Measurements from ENCODE around the gene NCK1. TPM values are rescaled to one million over a fixed set of nuclear protein-coding genes. Genes with fewer than 3 reads are reported as not detected.

The NCK1 gene
- polyA plus RNA-seq, 2 of the 4 experiments (the other 2 are of a cell fraction) = 30.2 to 60.8 TPM

- peak overlapping the region; percentile 76 to 84; a peak in 4 of 6 replicates for H3K27ac ChIP-seq
- 92% methylated on average over 6 of the region's 6 CpGs for WGBS (ENCODE audit: missing lambda C conversion rate)
- TF ChIP-seq HES2 (IDR thresholded peaks at IDR 0.05) (no peak), SREBF2 (IDR thresholded peaks at IDR 0.05) (no peak), ESRRA (IDR thresholded peaks at IDR 0.05; ENCODE audit: borderline replicate concordance, low read length) (no peak), CBX2 (IDR thresholded peaks at IDR 0.05; ENCODE audit: borderline replicate concordance, low read depth) (no peak), CBX8 (IDR thresholded peaks at IDR 0.05) (no peak), EHF (CRISPR knock-in tag; IDR thresholded peaks at IDR 0.05) (no peak), CHD2 (IDR thresholded peaks at IDR 0.05; ENCODE audit: low read length, partially characterized antibody) (no peak), JUN (IDR thresholded peaks at IDR 0.05) (no peak), EP300 (IDR thresholded peaks at IDR 0.05) (no peak), FOSB (CRISPR knock-in tag; IDR thresholded peaks at IDR 0.05) (no peak), KDM1A (IDR thresholded peaks at IDR 0.05; ENCODE audit: low read depth) (no peak), HOXA7 (CRISPR knock-in tag; IDR thresholded peaks at IDR 0.05) (no peak)
- CTCF ChIA-PET = interaction anchor here (1.3 to 2.6 kb wide), 2 partner anchors 9 to 54 kb away, joined by 3 to 10 read pairs; no protein-coding TSS in a partner anchor
- DNase-seq (ENCODE audit: low read depth in 1 of 2, low spot score in 1 of 2) (no peak), FAIRE-seq (no peak), ATAC-seq (no peak)
- no peaks in the 10 kb centered on the region for H3K9me3 ChIP-seq
- no peak overlapping the region; the same call in 2 of the 3 replicates for H3K4me2 ChIP-seq
- H3K4me1 ChIP-seq = peaks cover 75% of the 10 kb centered on the region
- H3K4me3 ChIP-seq = no peak overlapping the region
- POLR2A ChIA-PET = no interaction called here
These were observed 97.6 kb downstream of the NCK1 start for GRCh38 chr3:136959599-136959998.

- peak; percentile 51 to 69; a peak in 4 of 6 replicates for ATAC-seq
- peaks cover 60% of the 10 kb centered on the region for H3K4me1 ChIP-seq
- DNase-seq (ENCODE audit: low read depth in 1 of 2, low spot score in 1 of 2) = peak in 1 of 2 experiments; percentile 15
- peak overlapping the region; percentile 56 for H3K4me2 ChIP-seq
- H3K4me3 ChIP-seq = no peak overlapping the region
- no peaks in the 10 kb centered on the region for H3K9me3 ChIP-seq
- WGBS (ENCODE audit: missing lambda C conversion rate) = 21% methylated on average over 4 of the region's 4 CpGs
- FAIRE-seq = no peak
- H3K27ac ChIP-seq = peak overlapping the region; percentile 63 to 84
- CTCF ChIA-PET = interaction anchor here (0.7 to 2.6 kb wide), 3 partner anchors 13 to 111 kb away, joined by 3 to 10 read pairs (median 4); no protein-coding TSS in a partner anchor
- POLR2A ChIA-PET = interaction anchor here (0.8 to 1.2 kb wide), 3 partner anchors 31 to 208 kb away, joined by 3 to 8 read pairs (median 4); partner anchors contain the start of genes NCK1 and STAG1
- TF ChIP-seq ESRRA (IDR thresholded peaks at IDR 0.05; ENCODE audit: borderline replicate concordance, low read length) (no peak), MAX (IDR thresholded peaks at IDR 0.05) (no peak), HMGXB4 (CRISPR knock-in tag; IDR thresholded peaks at IDR 0.05; ENCODE audit: borderline replicate concordance) (no peak), TFCP2L1 (CRISPR knock-in tag; IDR thresholded peaks at IDR 0.05) (no peak), SREBF2 (IDR thresholded peaks at IDR 0.05) (no peak), BCL3 (IDR thresholded peaks at IDR 0.05) (no peak), BHLHE40 (IDR thresholded peaks at IDR 0.05; ENCODE audit: low read depth, low read length) (no peak), RARB (CRISPR knock-in tag; IDR thresholded peaks at IDR 0.05) (no peak), MAZ (IDR thresholded peaks at IDR 0.05; ENCODE audit: borderline replicate concordance, low read depth, low read length) (no peak), KDM5A (IDR thresholded peaks at IDR 0.05) (no peak)
These were observed 99.1 kb downstream of the NCK1 start for GRCh38 chr3:136960838-136961836.

Data from A549 (cell line).